Activated naive CD4-positive, alpha-beta T cell treated with anti-CD3 and anti-CD28 coated beads, Interleukin-2, amount 50 U/mL, for 24 hours (primary cell): ENCODE measurements around the gene CBX5.

Experiments
- H3K27ac Mint-ChIP-seq: one replicate; pipeline ENCODE4 v1.8.0; 2021; ENCODE audit warnings: mild to moderate bottlenecking, mixed read lengths
- H3K27me3 Mint-ChIP-seq: one replicate; pipeline ENCODE4 v1.8.0; 2021; ENCODE audit warnings: mixed read lengths
- H3K36me3 Mint-ChIP-seq: one replicate; pipeline ENCODE4 v1.8.0; 2021; ENCODE audit warnings: mixed read lengths
- H3K4me1 Mint-ChIP-seq: one replicate; pipeline ENCODE4 v1.8.0; 2021; ENCODE audit warnings: mixed read lengths
- H3K4me3 Mint-ChIP-seq: one replicate; pipeline ENCODE4 v1.8.0; 2021; ENCODE audit warnings: mild to moderate bottlenecking, mixed read lengths
- H3K9me3 Mint-ChIP-seq: one replicate; pipeline ENCODE4 v1.8.0; 2021; ENCODE audit warnings: mixed read lengths

CBX5 gene

DNA sequence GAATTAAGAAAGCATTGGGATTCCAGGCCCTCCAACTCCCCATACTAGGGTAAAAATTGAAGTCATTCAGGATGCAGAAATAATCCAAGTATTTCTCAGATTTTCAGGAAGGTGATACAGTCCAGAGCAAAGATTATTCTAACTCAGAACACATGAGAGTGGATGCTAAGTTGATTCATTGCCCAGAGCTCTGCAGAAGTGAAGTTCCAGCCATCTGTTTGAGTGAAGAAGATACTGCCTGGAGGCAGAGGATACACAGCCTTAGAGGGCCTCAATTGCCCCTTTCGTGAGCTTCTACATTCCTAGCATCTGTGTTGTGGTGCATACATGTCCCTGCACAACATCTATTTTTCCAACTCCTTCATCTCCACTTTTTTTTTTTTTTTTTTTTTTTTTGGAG is 54.3 kb downstream of the CBX5 start:
- Mint-ChIP-seq H3K9me3 (no peaks in the 10 kb centered on the region), H3K4me3 (no peak overlapping the region), H3K4me1 (peaks cover 7% of the 10 kb centered on the region), H3K36me3 (peaks cover 2% of the 10 kb centered on the region), H3K27me3 (no peaks in the 10 kb centered on the region), H3K27ac (no peak overlapping the region)

DNA sequence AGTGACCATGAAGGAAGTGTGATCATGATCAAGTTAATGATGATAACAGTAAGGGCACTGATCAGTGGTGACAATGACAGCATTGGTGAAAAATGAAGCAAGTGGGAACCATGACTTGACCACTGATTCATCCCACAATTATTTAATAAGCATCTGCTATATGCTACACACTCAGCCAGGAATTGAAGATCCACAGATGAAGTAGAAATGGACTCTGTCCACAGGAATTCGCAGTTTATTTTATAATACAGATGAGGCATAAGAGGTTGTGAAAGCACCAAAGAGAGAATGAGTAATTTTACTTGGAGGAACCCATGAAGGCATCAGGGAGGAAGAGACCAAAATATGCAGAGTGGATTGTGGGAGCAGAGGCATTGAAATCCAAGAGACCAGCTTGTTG is 57.3 kb downstream of the CBX5 start:
- Mint-ChIP-seq H3K4me1 (peaks cover 8% of the 10 kb centered on the region), H3K27me3 (no peaks in the 10 kb centered on the region), H3K4me3 (no peak overlapping the region), H3K27ac (no peak overlapping the region), H3K36me3 (no peaks in the 10 kb centered on the region), H3K9me3 (no peaks in the 10 kb centered on the region)

DNA sequence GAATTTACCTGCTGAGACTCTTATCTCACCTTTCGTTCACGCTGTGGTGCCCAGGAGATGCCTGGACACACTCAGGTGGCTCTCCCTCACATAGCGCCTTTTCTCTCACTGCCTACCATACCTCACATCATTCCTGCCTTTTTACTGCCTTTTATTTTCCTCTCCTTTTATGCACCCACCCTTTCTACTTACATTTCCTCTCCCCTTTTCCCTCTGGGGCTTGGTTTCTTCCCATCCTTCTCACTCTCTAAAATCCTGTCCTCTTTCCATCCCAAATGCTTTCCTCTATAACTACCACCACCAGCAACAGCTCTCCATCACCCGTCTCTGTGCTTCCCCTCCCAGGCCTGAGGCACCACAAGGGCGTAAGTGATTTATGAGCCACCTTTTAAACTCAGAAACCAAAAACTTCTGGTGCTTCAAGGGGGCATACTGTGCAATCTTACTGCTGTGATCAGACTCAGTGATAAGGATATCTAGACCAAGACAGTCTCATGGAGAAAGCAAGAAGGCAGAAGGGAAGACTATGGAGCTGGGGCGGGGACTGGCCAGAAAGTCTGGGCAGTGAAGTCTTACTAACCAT is 58.4 kb downstream of the CBX5 start:
- Mint-ChIP-seq H3K36me3 (no peaks in the 10 kb centered on the region), H3K9me3 (no peaks in the 10 kb centered on the region), H3K27ac (no peak overlapping the region), H3K4me3 (no peak overlapping the region), H3K4me1 (peaks cover 19% of the 10 kb centered on the region), H3K27me3 (no peaks in the 10 kb centered on the region)

DNA sequence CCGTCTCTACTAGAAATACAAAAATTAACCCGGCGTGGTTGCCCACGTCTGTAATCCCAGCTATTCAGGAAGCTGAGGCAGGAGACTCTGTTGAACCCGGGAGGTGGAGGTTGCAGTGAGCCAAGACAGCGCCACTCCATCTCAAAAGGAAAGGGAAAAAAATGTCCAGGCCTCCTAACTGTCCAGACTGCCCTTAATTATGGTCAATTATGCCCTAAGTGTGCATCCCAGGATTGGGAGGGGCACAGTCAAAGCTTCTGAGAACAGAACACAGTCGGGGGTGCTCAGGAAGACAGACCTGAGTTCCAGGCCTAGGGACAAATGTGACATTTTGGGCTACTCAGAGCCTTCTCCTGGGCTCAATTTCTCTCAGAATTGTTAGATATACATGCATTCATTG is 59.4 kb downstream of the CBX5 start:
- Mint-ChIP-seq H3K27ac (no peak overlapping the region), H3K4me3 (no peak overlapping the region), H3K4me1 (peaks cover 28% of the 10 kb centered on the region), H3K36me3 (no peaks in the 10 kb centered on the region), H3K9me3 (no peaks in the 10 kb centered on the region), H3K27me3 (no peaks in the 10 kb centered on the region)

DNA sequence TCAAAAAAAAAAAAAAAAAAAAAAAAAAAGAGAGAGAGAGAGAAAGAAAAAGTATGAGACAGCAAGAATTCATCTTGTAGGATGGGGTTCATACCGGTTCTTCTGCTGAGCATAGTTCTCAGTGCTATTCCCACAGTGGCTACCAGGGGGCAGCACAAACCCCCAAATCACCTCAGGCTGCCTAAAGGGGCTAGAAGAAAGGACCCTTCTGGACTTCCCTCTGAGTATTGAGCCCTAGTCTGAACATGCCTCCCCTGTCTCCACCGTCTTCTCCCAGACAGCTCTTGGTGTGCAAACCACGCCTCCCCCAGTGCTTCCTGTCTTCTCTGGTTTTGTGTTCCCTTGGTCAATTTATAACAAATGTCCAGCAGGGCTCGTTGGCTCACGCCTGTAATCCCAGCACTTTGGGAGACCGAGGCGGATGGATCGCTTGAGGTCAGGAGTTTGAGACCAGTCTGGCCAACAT is 59.8 kb downstream of the CBX5 start:
- no peaks in the 10 kb centered on the region for H3K36me3 Mint-ChIP-seq
- no peaks in the 10 kb centered on the region for H3K27me3 Mint-ChIP-seq
- H3K27ac Mint-ChIP-seq = peak overlapping the region; percentile 36
- no peak overlapping the region for H3K4me3 Mint-ChIP-seq
- no peaks in the 10 kb centered on the region for H3K9me3 Mint-ChIP-seq
- H3K4me1 Mint-ChIP-seq = peaks cover 31% of the 10 kb centered on the region

DNA sequence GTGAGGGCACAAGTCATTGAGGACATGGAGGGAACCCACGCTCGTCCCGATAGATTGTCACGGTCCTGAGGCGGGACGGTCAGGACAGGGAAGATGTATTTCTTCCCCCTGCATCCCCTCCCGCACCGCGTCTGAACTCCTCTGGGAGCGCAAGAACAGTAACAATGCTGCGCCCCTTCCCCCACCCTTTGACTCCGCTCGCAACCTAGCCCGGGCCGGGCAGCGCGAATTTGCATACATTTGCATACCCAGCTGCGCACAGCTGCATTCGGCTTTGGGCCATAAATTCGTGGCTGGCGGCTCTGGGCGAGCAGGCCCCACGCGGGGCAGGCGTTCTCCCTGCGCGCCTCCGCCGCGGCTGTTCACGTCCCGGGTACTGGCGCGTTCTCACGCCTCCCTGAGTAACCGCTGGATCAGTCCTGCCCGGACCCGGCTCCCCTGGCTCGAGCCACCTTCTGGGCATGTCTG is 62.1 kb downstream of the CBX5 start:
- H3K4me1 Mint-ChIP-seq = peaks cover 33% of the 10 kb centered on the region
- no peak overlapping the region for H3K4me3 Mint-ChIP-seq
- no peaks in the 10 kb centered on the region for H3K27me3 Mint-ChIP-seq
- no peaks in the 10 kb centered on the region for H3K36me3 Mint-ChIP-seq
- H3K27ac Mint-ChIP-seq = no peak overlapping the region
- no peaks in the 10 kb centered on the region for H3K9me3 Mint-ChIP-seq

DNA sequence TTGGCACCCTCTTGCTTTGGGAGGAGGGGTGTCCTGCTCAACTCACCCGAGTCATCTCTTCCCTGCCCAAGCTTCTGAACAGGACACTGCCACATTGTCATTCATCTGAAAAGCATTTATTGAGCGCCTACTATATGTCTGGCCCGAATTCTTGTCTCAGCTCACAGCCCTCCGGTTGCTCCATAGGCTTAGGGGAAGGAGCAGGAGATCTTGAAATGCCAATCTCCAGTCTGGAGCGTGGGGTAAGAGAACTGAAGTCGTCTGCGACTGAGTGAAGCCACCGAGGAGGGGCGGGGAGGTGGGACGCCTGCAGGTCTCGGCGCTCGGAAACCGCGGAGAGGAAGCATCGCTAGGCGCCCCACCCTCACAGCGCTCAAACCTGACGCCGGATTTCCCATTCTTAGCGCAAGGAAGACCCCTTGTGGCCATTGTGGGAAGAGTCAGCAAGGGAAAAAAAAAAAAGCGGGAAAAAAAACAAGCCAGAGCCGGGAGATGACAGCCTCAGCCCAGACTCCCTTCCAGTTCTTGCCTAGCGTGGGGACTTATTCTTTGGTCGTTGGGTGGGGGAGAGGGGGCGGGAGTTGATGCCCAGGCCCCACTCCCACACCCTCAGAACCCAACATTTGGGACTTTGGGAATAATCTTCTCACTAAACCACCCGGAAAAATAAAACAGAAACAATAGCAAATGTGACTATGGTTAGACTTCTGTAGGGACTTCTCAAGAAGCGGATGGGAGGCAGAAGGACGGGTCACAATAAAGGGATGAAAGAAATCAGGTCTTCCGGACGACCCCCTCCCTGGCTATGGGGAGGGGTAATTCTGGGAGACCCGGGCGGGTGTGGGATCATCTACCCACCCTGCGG is 62.9 kb downstream of the CBX5 start:
- H3K4me3 Mint-ChIP-seq = peak overlapping the region; percentile 85
- H3K36me3 Mint-ChIP-seq = no peaks in the 10 kb centered on the region
- no peaks in the 10 kb centered on the region for H3K27me3 Mint-ChIP-seq
- H3K27ac Mint-ChIP-seq = peak overlapping the region; percentile 18
- H3K9me3 Mint-ChIP-seq = no peaks in the 10 kb centered on the region
- peaks cover 33% of the 10 kb centered on the region for H3K4me1 Mint-ChIP-seq

DNA sequence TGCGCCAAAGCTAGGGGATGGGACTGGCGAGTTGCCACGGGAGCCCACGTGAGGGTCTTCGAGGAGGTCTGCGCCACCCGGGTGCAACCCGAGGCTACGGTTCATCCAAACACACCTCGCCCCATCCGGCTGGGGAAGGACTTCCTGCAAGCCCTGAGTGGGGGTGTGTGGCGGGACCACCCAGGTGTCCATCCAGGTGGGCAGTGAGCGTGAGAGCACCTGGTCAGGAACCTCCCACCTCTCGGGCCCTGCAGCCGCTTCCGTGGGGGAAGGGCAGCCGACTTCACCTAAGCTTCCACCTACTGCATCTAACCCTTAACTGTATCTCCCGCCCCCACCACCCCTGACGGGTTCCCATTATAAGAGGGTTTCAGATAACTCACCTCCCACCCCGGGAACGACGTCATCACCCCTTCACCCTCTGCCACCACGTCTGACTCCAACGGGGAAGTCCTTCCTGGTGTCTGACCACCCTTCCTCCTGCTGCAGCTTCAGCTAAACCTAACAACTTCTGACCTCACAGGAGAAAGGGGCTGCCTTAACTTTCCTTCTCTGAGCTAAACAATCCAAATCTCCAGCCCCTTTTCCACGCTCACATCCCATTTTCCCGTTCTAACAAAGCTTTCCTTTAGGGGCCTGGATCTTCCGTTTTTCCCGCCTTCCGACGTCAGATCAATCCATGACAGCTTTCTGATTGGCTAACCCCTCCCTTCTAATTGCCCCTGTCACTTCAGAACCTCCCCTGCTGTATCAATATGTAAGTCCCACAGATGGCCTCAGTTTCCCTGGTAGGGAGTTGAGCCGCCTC is 63.7 kb downstream of the CBX5 start:
- H3K4me1 Mint-ChIP-seq = peaks cover 33% of the 10 kb centered on the region
- no peaks in the 10 kb centered on the region for H3K27me3 Mint-ChIP-seq
- no peaks in the 10 kb centered on the region for H3K36me3 Mint-ChIP-seq
- H3K4me3 Mint-ChIP-seq = peak overlapping the region; percentile 85
- peak overlapping the region; percentile 18 for H3K27ac Mint-ChIP-seq
- no peaks in the 10 kb centered on the region for H3K9me3 Mint-ChIP-seq

DNA sequence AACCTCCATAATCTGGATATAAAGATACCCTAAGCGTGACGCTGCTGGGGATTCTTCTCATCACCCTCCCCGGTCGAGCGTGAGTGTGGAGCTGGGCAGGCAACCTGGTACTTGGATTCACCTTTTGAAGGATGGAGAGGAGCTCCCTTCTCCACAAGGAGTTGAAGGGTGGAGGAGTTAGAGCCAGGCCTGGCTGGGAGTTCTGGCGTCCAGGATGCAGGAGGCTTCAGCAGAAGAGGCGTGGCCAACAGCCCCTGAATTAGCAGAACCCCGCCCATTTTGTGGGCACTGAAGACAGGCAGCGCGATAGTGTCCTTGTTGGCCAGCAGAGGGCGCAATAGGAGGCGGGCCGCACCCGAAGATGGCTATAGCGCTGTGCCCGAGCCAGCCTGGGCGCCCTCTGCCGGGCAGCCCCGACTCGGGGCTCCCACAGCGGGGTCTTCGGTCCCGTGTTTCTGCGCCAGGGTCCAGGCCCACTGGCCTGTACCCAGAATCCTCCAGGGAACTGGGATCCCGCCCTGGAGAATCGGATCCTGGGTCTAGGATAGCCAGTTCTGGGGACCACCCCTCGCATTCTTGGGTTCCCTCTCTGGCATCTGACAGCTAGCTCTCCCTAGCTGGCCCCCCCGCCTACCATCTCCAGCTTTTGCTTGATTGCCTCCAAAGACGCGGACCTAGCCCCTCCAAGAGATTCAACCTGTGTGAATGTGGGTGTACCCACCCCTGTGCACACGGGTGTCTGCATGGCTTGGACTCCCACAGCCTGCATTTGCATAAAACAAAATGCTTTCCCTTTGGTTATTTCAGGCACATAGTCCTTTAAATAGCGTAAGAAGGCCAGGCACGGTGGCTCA is 65.1 kb downstream of the CBX5 start:
- no peaks in the 10 kb centered on the region for H3K36me3 Mint-ChIP-seq
- no peak overlapping the region for H3K27ac Mint-ChIP-seq
- H3K9me3 Mint-ChIP-seq = no peaks in the 10 kb centered on the region
- peak overlapping the region; percentile 48 for H3K4me3 Mint-ChIP-seq
- peaks cover 33% of the 10 kb centered on the region for H3K4me1 Mint-ChIP-seq
- H3K27me3 Mint-ChIP-seq = no peaks in the 10 kb centered on the region

DNA sequence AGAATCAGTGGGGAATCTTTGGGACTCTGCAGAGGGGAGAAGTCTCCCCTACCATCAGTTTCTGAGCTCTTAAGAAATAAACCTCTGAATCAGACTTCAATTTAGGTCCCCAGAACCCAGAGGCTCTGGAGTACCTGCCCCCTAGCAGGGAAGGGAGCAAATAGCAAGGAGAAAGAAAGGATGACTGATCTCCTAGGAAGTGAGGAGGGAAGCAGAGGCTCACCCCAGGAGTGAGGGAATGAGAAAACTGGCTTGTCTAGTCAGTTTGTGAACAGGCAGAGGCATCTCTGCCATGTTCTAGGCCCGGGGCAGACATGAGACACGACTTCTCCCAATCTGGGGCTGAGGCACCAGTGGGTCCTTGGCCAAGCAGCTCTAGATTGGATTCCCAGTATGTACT is 66.8 kb downstream of the CBX5 start:
- peaks cover 2% of the 10 kb centered on the region for H3K27me3 Mint-ChIP-seq
- no peaks in the 10 kb centered on the region for H3K9me3 Mint-ChIP-seq
- no peak overlapping the region for H3K4me3 Mint-ChIP-seq
- no peak overlapping the region for H3K27ac Mint-ChIP-seq
- H3K36me3 Mint-ChIP-seq = no peaks in the 10 kb centered on the region
- peaks cover 27% of the 10 kb centered on the region for H3K4me1 Mint-ChIP-seq

DNA sequence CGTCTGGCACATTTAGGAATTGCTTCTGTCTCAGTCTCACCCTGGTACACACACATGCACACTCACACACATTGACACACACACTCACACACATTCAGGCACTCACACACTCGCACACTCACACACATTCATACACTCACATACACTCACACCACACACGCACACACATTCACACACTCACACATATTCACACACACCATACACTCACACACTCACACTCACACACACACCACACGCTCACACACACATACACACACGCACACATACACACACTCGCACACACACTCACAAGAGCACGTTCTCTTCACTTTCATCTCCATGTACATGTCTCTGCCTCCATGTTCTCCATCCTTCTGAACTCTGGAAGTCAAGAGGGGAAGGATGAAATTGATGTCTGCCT is 68.0 kb downstream of the CBX5 start:
- Mint-ChIP-seq H3K9me3 (no peaks in the 10 kb centered on the region), H3K4me3 (no peak overlapping the region), H3K4me1 (peaks cover 24% of the 10 kb centered on the region), H3K36me3 (no peaks in the 10 kb centered on the region), H3K27me3 (peaks cover 5% of the 10 kb centered on the region), H3K27ac (no peak overlapping the region)

DNA sequence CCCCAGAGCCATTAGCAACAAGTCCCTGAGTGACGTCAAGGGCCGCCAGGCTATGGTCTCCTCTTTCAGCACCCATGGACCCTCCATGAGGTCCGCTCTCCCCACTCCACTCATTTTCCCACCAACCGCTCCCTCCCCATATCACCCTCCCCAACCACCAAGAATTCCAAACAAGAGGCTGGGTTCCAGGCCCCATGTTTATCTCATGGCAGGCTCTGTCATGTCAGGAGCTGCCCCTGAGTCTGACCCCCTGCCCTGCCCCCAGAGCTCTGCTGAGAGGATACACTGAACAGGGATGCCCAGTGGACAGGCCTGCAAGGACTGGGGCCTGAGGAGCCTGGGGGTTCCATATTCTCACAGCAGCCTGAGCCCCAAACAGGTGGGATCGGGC is 69.5 kb downstream of the CBX5 start:
- H3K27ac Mint-ChIP-seq = no peak overlapping the region
- H3K9me3 Mint-ChIP-seq = no peaks in the 10 kb centered on the region
- H3K4me3 Mint-ChIP-seq = no peak overlapping the region

DNA sequence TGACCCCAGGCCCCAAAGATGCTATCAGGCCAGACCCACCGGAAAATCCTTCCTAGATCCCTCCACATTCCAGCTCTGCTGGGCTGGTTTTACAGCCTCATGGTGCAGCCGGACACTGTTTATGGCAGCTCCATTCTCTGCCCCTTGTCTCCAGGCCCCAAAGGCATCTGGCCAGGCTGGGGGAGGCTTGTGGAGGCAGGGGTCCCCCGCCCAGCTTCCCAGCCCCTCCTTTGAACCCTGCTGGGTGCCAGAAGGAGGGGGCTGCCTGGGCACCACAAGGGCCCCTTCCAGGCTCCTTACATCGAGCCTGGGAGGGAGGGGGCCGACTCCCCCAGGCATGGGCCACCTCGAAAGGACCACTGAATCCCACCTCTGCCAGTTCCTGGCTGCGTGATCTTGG is 71.3 kb downstream of the CBX5 start:
- Mint-ChIP-seq H3K27me3 (peaks cover 9% of the 10 kb centered on the region), H3K4me1 (peaks cover 5% of the 10 kb centered on the region), H3K4me3 (no peak overlapping the region), H3K9me3 (no peaks in the 10 kb centered on the region), H3K36me3 (no peaks in the 10 kb centered on the region), H3K27ac (no peak overlapping the region)

More for the DNA sequence above, 69.5 kb downstream of the CBX5 start:
- no peaks in the 10 kb centered on the region for H3K36me3 Mint-ChIP-seq
- peaks cover 7% of the 10 kb centered on the region for H3K27me3 Mint-ChIP-seq
- peaks cover 9% of the 10 kb centered on the region for H3K4me1 Mint-ChIP-seq

DNA sequence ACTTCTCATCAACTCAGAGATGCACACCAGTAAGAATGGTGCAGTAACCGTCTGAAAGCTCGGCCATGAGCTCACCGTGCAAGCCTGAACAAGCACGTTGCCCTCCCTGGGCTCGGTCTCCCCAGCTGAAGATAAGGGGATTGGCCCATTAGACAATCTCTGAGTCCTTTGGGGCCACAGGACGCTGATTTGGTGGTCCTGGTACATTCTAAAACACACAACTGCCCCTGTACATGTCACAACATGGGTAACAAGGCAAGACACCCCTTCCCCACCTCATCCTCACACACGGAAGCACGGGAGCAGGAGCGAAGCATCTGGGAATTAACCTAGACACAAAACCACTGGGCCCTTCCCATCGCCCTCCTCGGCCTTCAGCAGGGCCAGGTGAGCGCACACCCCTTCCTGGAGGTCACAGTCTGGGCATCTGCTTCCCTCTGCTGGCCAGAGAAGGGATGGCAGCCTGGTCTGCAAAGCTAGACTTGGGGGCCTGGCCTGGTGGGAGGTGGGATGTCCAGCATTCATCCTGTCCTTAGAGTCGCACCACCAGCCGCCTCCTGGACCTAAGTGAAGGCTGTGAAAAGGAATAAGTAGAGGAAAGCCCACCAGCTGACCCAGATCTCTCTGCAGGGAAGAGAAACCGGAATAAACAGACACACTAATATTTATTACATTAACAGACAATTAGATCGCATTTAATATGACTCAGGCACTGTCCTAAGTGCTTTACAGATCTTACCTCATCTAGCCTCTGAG is 72.2 kb downstream of the CBX5 start:
- Mint-ChIP-seq H3K4me1 (peaks cover 5% of the 10 kb centered on the region), H3K27me3 (peaks cover 10% of the 10 kb centered on the region), H3K4me3 (no peak overlapping the region), H3K9me3 (no peaks in the 10 kb centered on the region), H3K36me3 (no peaks in the 10 kb centered on the region), H3K27ac (peak overlapping the region; percentile 90)
